ENCODE results near the gene C2CD2L.
A peak's percentile ranks its signal among the peaks of the same experiment; 100 is the strongest.

C2CD2L gene

GRCh38 chr11:119154178-119154577, 47.0 kb downstream of the C2CD2L start:
- Mint-ChIP-seq H3K9me3 (no peaks in the 10 kb centered on the region), H3K4me1 (no peaks in the 10 kb centered on the region), H3K36me3 (ENCODE audit: low read depth) (no peaks in the 10 kb centered on the region), H3K27ac (no peak overlapping the region), H3K27me3 (ENCODE audit: low read depth, poor library complexity) (peaks cover 67% of the 10 kb centered on the region), H3K4me3 (no peak overlapping the region)
- no peak for TF ChIP-seq CTCF (IDR thresholded peaks at IDR 0.05)
- no peak for DNase-seq

GRCh38 chr11:119155733-119156492, 48.8 kb downstream of the C2CD2L start:
- DNase-seq, result peak; percentile 48

GRCh38 chr11:119156496-119156895, 49.4 kb downstream of the C2CD2L start:
- no peak for TF ChIP-seq CTCF (IDR thresholded peaks at IDR 0.05)
- Mint-ChIP-seq H3K36me3 (ENCODE audit: low read depth) (no peaks in the 10 kb centered on the region), H3K9me3 (no peaks in the 10 kb centered on the region), H3K4me3 (no peak overlapping the region), H3K27me3 (ENCODE audit: low read depth, poor library complexity) (peaks cover 57% of the 10 kb centered on the region), H3K4me1 (no peaks in the 10 kb centered on the region), H3K27ac (no peak overlapping the region)
- DNase-seq, result no peak

More at GRCh38 chr11:119155733-119156492, 48.8 kb downstream of the C2CD2L start:
- H3K36me3 Mint-ChIP-seq (ENCODE audit: low read depth), result no peaks in the 10 kb centered on the region
- H3K9me3 Mint-ChIP-seq, result no peaks in the 10 kb centered on the region
- H3K27ac Mint-ChIP-seq, result no peak overlapping the region
- H3K4me1 Mint-ChIP-seq, result no peaks in the 10 kb centered on the region
- TF ChIP-seq CTCF (IDR thresholded peaks at IDR 0.05), result peak; percentile 28
- H3K27me3 Mint-ChIP-seq (ENCODE audit: low read depth, poor library complexity), result peaks cover 63% of the 10 kb centered on the region
- no peak overlapping the region for H3K4me3 Mint-ChIP-seq

GRCh38 chr11:119157063-119157462, 49.9 kb downstream of the C2CD2L start:
- Mint-ChIP-seq H3K4me1 (no peaks in the 10 kb centered on the region), H3K27me3 (ENCODE audit: low read depth, poor library complexity) (peaks cover 52% of the 10 kb centered on the region), H3K36me3 (ENCODE audit: low read depth) (no peaks in the 10 kb centered on the region), H3K27ac (no peak overlapping the region), H3K9me3 (no peaks in the 10 kb centered on the region), H3K4me3 (no peak overlapping the region)
- no peak for DNase-seq
- TF ChIP-seq CTCF (IDR thresholded peaks at IDR 0.05), result no peak

- Mint-ChIP-seq H3K4me1 (no peaks in the 10 kb centered on the region), H3K36me3 (ENCODE audit: low read depth) (no peaks in the 10 kb centered on the region), H3K27me3 (ENCODE audit: low read depth, poor library complexity) (peaks cover 50% of the 10 kb centered on the region), H3K27ac (no peak overlapping the region), H3K4me3 (no peak overlapping the region), H3K9me3 (no peaks in the 10 kb centered on the region)
- DNase-seq, result no peak
- TF ChIP-seq CTCF (IDR thresholded peaks at IDR 0.05), result no peak
These were observed 51.3 kb downstream of the C2CD2L start for GRCh38 chr11:119158467-119158866.

GRCh38 chr11:119160151-119160550, 53.0 kb downstream of the C2CD2L start:
- TF ChIP-seq CTCF (IDR thresholded peaks at IDR 0.05), result no peak
- H3K27ac Mint-ChIP-seq, result no peak overlapping the region

More at GRCh38 chr11:119160151-119160550, 53.0 kb downstream of the C2CD2L start:
- H3K4me1 Mint-ChIP-seq, result no peaks in the 10 kb centered on the region
- H3K4me3 Mint-ChIP-seq, result no peak overlapping the region
- H3K36me3 Mint-ChIP-seq (ENCODE audit: low read depth), result no peaks in the 10 kb centered on the region
- DNase-seq, result no peak
- H3K27me3 Mint-ChIP-seq (ENCODE audit: low read depth, poor library complexity), result peaks cover 40% of the 10 kb centered on the region
- no peaks in the 10 kb centered on the region for H3K9me3 Mint-ChIP-seq
